Measurements from ENCODE around the gene FCER2. TPM values are rescaled to one million over a fixed set of nuclear protein-coding genes. Genes with fewer than 3 reads are reported as not detected.
"Not testable (repeated sequence)": the region's sequence is repeated elsewhere in the genome, so short reads cannot be mapped to it uniquely, and the experiment has no call there.

Gene FCER2
- polyA plus RNA-seq, 10 donors, result 0.22 to 0.97 (median 0.48) TPM; not detected in 1

DNA sequence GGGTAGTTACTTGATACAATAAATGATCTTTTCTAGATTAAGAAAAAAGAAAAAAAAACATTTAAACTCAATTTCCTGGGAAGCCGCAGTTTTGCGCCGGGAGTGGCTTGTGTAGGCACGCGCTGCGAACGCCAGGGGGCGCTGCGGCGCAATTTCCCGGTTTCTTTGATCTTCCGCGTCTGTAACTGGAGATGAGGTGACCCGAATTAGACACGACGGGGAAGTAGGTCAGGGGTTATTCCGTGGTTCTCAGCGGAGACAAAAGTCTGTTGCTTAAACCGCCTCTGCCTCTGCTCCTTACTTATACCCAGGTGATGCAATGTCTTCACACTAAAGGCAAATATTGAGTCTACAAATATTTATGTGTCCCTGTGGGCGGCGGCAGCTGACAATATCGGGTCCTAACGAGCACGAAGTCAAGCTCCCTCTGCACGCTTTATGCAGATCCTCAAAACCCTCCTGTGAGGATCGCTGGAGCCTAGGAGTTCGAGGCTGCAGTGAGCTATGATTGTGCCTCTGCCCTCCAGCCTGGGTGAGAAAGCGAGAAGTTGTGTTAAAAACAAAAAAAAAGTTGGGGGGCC, 49.8 kb downstream of the FCER2 start:
- DNase-seq, result peak; percentile 70 to 87 (median 85)

DNA sequence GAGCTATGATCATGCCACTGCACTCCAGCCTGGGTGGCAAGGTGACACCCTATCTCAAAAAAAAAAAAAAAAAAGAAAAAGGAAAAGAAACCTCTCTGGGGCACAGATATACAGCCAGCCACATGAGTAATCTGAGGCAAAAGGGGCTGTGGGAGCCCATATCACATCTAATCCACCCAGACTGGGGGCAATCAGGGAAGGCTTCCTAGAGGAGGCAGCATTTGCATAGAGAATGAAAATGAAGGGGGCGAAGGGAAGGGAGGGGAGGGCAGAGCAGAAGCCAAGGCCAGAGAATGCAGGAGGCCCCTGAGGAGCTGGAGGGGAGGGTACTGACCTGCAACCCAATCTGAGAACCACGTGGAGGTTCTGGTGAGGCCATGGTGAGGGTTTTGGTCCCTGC, 51.8 kb downstream of the FCER2 start:
- DNase-seq, result no peak

DNA sequence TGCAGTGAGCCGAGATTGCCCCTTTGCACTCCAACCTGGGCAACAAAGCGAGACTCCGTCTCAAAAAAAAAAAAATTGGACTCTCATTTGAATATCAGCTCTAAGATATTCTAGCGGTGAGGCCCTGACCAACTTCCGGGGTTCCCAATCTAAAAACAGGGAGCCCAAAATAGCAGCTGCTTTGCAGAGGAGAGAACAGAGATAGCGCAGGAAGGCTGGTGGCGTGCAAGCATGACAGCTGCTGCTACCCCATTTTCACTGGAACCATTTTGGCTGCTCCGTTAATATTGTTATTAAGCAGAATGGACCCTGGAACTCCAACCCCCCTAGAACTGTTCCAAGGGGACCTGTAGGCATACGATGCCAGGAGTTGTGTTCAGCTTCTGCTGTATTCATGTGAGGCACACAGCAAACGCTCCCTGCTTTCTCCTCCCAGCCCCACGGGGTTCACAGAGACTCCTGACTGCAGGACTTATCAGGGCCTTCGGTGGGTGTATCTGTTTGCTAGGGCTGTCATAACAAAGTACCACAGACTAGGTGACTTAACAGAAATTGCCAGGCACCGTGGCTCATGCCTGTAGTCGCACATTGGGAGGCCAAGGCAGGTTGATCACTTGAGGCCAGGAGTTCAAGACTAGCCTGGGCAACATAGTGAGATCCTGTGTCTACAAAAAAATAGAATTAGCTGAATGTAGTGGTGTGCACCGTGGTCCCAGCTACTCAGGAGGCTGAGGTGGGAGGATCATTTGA, 53.5 kb downstream of the FCER2 start:
- DNase-seq, result no peak

DNA sequence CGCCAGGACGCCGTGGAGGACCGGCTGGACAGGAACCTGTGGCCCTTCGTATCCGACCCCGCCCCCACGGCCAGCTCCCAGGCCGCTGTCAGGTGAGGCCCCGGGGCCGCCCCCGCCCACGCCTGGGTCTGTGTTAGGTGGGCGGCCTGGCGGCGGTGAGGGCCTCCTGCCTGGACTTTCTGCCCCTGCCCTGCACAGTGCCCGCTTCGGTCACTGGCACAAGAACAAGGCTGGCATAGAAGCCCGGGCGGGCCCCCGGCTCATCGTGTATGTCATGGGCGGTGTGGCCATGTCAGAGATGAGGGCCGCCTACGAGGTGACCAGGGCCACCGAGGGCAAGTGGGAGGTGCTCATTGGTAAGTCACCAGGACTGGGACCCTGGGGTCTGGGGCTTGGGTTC, 54.8 kb downstream of the FCER2 start:
- no peak for DNase-seq

DNA sequence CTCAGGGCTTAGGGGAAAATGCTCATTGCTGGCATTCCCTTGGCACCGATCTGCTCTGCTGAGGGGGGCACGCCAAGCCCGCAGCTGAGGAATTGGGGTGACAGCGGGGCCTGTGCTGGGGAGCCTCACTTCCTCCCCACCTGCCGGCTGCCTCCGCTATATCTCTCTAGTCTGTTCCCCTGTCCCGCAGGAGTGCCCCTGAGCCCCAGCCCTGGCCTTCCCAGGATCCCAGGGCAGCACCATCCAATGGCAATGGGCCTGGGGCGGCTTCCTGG, 55.6 kb downstream of the FCER2 start:
- DNase-seq, result no peak

DNA sequence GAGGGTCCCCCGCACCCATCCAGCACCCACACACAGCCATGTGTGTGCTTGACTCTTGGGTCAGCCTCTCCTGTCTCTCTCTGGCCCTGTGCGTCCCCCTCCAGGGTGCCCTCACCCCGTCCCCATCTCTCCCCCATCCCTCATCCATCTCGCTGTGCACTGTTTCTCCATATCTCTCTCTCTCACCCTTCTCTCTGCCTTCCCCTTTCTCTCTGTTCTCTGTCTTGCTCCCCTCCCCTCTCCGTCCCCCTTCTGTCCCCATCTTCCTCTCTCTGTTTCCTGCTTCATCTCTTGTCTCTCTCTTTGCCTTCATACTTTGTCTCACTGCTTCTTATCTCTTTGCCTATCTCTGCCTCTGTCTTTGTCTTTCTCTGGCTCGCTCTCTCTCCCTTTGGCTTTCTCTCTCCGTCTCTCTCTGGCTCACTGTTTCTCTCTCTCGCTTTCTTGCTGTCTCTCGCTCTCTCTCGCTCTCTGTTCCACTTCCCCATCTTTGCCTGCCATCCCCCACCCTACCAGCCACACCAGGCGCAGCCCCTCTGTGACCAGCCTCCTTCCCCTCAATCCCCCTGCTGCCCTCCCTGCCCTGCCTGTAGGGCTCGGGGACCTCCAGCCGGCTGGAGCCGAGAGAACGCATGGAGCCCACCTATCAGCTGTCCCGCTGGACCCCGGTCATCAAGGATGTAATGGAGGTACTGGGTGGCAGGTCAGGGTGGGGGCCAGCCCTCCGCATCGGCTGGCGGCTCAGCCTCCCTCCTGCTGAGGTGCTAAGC, 56.1 kb downstream of the FCER2 start:
- no peak for DNase-seq

DNA sequence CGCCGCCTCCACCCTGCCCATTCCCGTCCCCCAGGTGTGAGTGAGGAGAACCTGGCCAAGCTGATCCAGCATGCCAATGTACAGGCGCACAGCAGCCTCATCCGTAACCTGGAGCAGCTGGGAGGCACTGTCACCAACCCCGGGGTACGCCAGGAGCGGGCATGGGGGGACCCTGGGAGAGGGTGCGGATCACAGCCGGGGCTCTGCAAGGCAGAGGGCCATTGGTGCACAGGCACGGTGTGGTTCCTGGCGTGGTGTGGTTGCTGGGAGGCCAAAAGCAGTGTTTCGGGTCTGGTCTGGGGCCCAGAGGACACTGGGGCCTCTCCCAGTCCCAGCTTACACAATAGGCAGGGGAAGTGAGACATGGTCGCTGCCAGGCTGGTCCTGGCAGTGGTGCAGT, 56.8 kb downstream of the FCER2 start:
- DNase-seq, result no peak

DNA sequence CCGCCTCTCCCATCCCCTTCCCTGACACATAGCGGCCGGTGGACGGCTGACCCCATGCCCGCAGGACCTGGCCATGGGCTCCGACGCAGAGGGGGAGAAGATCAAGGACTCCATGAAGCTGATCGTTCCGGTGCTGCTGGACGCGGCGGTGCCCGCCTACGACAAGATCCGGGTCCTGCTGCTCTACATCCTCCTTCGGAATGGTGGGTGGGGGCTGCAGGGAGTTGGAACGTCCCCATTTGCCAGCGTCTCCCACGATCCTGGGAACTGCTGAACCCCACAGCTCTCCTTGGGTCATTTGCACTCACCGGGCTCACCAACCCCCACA, 57.4 kb downstream of the FCER2 start:
- DNase-seq, result no peak

DNA sequence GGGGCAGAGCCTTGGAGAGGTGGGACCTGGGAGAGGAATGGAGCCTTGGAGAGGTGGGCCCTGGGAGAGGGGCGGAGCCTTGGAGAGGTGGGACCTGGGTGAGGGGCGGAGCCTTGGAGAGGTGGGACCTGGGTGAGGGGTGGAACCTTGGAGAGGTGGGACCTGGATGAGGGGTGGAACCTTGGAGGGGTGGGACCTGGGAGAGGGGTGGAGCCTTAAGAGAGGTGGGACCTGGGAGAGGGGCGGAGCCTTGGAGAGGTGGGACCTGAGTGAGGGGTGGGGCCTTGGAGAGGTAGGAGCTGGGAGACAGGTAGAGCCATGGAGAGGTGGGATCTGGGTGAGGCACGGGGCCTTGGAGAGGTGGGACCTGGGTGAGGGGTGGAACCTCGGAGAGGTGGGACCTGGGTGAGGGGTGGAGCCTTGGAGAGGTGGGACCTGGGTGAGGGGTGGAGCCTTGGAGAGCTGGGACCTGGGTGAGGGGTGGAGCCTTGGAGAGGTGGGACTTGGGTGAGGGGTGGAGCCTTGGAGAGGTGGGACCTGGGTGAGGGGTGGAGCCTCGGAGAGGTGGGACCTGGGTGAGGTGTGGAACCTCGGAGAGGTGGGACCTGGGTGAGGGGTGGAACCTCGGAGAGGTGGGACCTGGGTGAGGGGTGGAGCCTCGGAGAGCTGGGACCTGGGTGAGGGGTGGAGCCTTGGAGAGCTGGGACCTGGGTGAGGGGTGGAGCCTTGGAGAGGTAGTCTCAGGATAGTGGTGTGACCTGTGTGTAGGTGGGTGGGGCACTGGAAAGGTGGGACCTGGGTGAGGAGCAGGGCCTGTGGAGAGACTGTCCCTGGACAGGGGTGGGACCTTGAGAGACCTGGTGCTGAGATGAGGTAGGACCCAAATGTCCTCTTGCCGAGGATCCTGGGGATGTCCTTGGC, 58.0 kb downstream of the FCER2 start:
- DNase-seq, result not testable (repeated sequence)

DNA sequence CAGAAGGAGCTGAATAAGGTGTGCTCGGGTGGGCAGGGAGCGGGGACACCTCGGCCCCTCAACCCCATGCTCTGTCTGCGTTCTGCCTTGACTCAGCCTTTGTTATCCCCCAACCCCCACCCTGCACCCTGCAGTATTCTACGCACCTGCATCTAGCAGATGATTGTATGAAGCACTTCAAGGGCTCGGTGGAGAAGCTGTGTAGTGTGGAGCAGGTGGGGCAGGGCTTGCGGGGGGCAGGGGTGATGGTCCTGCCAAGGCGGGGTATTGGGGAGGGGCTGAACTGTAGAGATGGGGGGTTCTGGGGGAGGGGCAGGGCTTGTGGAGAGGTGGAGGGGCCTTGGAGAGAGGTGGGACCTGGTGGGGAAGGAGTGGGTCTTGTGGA, 58.9 kb downstream of the FCER2 start:
- no peak for DNase-seq

DNA sequence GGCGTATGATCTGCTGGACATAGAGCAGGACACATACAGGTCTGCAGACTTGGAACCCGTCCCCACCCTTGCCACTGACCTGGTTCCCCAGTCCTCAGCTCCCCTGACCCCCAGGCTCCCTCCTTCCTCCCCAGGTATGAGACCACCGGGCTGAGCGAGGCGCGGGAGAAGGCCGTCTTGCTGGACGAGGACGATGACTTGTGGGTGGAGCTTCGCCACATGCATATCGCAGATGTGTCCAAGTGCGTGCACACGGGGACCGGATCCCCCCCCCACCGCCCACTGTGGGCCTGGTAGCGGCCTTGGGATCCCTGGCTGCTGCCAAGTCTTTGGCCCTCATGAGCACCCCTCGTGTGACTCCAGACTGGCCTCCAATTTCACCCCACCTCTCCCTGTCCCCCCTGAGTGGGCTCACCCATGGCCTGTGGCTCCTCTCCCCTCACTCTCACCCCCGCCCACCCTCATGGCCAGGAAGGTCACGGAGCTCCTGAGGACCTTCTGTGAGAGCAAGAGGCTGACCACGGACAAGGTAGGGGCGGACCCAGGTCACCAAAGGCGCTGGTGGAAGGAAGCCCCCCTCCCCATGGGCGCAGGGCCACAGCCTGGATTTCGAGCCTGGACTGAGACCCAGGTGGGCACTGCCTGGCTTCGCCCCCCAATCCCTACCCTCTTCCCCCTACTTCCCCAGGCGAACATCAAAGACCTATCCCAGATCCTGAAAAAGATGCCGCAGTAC, 59.5 kb downstream of the FCER2 start:
- no peak for DNase-seq

DNA sequence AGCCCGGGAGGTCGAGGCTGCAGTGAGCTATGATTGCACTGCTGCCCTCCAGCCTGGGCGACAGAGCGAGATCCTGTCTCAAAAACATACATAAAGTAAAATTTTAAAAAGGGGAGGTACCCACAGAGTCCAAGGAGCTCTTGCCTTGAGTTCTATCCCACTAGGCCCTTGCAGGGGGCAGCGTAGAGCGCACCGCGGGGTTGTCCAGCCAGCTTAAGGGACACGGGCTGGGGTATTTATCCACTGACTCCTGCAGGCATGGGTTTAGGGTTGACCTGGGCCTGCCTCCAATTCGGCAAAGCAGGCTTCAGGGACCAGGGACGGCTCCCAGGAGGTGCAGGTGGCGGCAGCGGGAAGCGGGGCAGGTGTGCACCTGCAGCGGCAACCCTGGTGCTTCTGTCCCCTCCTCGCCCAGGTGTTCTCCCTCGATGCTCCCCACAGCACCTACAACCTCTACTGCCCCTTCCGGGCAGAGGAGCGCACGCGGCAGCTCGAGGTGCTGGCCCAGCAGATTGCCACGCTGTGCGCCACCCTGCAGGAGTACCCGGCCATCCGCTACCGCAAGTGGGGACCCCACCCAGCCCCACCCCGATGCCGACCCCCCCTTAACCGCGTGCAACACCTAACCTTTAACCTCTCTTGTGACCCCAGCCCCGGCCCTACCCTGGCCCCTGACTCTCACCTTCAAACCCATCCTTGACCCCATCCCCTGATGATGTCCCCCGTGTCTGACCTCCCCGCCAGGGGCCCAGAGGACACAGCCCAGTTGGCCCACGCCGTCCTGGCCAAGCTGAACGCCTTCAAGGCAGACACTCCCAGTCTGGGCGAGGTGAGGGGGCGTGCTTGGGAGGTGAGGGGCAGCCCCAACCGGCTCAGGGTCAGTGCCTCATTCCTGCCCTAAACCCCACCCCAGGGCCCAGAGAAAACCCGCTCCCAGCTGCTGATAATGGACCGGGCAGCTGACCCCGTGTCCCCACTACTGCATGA, 60.3 kb downstream of the FCER2 start:
- DNase-seq, result no peak

DNA sequence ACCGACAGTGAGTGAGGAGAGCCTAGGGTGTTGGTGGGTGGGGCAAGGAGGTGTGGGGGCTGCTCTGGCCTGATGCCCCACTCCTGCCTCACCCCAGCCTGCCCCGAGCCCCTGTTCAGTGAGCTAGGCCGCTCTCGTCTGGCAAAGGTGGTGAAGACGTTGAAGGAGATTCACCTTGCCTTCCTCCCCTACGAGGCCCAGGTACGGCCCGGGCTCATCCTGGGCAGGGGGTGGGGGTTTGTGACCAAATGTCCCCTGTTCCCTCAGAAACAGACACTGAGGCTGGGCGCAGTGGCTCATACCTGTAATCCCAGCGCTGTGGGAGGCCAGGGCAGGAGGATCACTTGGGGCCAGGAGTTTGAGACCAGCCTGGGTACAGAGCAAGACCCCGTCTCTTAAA, 61.1 kb downstream of the FCER2 start:
- DNase-seq, result no peak

DNA sequence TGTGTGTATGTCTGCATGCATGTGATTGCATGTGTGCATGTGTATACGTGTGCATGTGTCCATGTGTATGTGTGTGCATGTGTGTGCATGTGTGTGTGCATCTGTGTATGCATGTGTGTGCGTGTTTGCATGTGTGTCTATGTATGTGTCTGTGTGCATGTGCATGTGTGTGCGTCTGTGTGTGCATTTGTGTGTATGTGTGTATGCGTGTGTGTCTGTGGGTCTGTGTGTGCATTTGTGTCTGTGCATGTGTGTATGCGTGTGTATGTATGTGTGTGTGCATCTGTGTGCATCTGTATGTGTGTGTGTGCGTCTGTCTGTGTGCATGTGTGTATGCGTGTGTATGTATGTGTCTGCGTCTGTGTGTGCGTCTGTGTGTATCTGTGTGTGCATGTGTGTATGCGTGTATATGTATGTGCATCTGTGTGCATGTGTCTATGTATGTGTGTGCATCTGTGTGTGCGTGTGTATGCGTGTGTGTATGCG, 62.0 kb downstream of the FCER2 start:
- no peak for DNase-seq

DNA sequence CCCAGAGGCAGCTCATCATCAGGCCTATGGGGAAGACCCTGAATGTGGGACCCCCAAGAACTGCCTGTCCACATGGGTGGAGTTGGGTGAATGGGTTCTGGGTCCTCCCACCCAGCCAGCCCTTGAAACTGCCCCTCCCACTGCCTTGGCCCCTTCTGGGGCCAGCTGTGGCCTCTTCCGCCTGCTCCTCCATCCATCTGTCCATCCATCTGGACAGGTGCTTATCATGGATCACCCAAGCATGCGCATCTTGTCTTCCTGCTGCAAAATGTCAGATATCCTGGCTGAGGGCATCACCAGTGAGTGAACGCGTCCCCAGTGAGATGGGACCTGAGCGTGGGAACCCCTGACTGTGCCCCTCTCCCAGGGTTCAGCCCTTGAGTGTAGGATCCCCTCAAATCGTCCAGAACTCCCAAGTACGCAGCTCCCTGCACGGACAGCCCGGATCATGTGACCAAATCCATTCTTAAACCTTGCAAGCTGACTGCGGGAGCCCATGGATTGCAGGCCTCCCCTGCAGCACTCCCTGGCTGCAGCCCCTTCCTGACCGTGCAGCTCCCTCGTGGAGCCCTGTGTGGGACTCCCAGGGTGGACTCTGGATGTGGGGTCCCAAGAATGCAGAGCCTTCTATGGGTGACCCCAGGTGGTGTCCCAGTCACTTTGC, 63.0 kb downstream of the FCER2 start:
- no peak for DNase-seq

Measured in muscle of back (tissue), 11 donors.